ENCODE results near the gene SPATS2L.

- peak; percentile 62 for TF ChIP-seq CTCF (IDR thresholded peaks at IDR 0.05; ENCODE audit: low read depth, low read length)
- peak; percentile 78 for TF ChIP-seq POLR2A (IDR thresholded peaks at IDR 0.05; ENCODE audit: extremely low read depth, insufficient read length)
Measured at GRCh38 chr2:200509612-200510433, 203.3 kb downstream of the SPATS2L start, which contains the start of gene KCTD18.
